Measurements from ENCODE around the gene DAAM1.

The DAAM1 gene

GRCh38 chr14:59188461-59189090 lies at the start of gene DAAM1:
TSS of gene DAAM1 (plus strand) at chr14:59188667. CDS start at chr14:59263478, 74,811 bp downstream.
- DNase-seq: peak; percentile 99

DNA sequence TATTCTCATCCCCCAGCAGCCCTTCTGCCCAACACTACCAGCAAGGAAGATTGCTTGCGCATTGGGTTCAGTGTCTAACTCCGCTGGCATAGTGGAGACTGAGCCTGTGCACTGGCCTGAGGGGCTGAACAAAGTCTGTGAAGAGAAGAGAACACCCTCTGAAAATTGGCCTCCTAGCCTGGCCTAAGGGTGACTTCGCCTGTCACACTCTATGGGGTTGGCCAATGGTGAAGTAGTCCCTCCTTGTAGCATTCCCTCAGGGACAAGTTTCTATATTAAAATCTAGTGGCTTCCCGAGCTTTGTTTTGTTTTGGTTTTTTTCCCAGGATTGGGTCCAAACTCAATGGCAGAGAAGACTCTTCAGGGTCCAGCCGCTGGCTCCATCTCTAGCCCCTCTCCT lies 49.1 kb upstream of the DAAM1 start:
- DNase-seq: no peak

- DNase-seq: no peak
Measured at GRCh38 chr14:59140106-59140843, 48.2 kb upstream of the DAAM1 start.

- DNase-seq: no peak
Measured at GRCh38 chr14:59146484-59146883, 42.0 kb upstream of the DAAM1 start.

DNA sequence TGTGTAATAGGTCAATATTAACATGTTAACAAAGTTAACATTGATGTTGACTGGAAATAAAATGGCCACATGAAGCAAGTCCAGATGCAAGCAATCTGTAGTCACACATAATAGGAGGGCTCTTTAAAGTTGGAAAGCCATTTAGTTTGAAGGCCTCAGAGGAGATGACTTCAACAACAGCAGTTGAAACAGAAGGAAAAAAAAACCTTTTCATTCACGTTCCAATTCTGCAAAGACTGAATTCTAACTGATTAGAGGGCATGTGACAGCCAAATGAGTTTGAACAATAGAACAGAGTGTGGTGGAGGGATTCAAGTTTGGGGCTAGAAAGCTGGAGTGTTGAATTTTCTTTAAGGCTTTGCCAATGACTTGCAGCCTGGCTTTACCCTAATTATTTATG lies 41.5 kb upstream of the DAAM1 start:
- DNase-seq: no peak

DNA sequence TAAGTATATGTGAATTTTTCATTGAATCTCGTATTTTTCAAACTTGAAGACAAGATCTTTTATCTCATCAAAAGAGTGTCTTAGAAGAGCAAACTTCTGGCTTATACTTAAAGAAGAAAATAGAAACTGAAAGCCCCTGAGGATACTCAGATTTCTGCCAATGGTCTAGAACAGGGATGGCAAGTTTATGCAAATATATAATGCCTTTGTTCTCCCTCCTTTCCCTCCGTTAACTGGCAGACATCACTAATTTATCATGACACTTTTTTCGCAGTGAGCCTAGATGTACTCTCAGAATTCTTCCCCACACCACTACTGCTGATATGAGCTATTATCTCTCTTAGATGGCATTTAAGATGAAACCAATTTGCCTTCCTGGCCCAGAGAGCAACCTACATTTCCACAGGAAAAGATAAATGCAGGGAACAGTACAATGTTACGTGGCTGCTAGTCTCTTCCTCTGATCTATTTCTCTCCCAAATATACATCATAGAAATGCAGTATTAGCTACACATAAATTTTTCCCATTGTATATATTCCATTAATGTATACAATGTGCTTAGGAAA lies 40.0 kb upstream of the DAAM1 start:
- DNase-seq: no peak

GRCh38 chr14:59150990-59151389 lies 37.5 kb upstream of the DAAM1 start:
- no peak for DNase-seq

DNA sequence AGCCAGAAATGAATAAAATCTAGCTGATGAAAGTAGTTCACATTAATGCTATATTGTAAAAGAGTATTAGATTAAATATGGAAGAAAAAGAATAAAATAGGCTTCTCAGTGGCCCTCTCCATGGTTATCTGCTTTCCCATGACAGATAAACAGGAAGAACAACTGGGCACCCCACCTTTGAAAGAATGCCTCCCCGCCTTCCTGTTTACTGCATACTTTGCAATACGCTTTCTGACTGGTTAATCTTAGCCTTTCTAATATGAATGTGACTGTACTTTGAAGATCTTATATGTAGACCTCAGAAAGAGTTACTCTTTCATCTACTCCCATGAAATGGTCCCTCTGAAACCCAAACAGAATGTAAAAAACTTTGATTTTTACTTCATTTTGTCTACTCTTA lies 34.1 kb upstream of the DAAM1 start:
- DNase-seq: no peak

DNA sequence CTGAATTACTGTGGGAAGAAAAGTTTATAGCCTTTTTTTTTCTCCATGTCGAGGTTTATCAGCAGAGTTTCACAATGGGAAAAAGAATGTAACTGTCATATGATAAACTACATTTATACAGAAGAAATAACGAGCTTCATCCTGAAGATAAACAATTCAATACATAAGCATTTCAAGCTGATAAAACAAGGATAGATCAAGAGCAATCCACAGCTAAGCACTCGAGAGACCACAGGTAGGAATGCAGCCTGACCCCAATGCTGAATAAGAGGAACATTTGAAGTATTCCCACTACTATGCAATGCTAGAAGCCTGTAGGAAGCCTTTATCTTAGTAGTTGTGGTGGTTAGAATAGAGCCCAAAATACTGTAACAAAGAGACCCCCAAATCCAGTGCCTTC lies 32.6 kb upstream of the DAAM1 start:
- DNase-seq: no peak

GRCh38 chr14:59159169-59159568 lies 29.3 kb upstream of the DAAM1 start:
- no peak for DNase-seq

DNA sequence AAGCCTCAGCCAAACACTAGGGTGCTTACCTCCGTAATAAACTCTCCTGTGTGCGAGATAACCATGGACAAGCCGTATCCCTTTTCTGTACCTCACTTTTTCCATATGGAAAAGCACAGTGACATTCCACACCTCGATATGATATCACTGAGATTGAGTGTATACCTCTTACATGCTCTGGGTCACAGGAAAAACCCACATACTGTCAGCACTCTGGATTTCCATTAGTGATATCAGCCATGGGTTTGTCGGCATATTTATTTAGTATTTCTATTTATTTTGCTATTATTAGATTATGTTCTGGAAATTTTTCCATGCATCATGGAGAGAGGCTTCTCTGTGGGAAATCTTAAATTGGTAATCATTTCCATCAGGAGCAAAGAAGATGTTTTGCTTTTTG lies 28.0 kb upstream of the DAAM1 start:
- DNase-seq: no peak

DNA sequence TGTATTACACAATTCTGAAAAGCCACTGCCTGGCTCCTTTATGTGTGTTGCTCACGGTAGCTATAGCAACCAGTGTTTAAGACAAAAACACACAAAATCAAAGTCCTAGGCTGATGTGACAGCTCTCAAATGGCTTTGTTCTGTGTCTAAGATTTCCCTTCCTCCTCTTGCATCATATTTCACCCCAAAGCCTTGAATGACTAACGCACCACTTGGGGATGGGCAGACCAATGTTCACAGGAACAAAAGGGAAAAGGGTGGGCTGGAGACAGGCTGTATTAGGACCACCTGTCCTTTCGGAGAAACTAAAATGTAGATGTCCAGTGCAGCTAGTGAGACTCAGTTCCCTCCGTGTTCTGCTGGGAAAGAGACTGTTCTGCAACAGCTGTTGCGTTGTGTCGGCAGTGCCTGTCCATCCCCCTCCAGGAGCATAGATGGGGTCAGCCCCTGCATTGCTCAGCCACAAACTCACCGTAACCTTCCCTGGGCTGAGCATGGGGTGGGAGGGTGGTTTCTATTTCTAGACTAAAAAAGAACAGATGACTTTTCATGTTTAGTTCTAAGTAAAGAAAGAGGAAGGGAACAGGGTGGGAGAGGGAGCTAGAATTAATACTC lies 26.8 kb upstream of the DAAM1 start:
- no peak for DNase-seq

GRCh38 chr14:59166258-59166657 lies 22.2 kb upstream of the DAAM1 start:
- DNase-seq: no peak

DNA sequence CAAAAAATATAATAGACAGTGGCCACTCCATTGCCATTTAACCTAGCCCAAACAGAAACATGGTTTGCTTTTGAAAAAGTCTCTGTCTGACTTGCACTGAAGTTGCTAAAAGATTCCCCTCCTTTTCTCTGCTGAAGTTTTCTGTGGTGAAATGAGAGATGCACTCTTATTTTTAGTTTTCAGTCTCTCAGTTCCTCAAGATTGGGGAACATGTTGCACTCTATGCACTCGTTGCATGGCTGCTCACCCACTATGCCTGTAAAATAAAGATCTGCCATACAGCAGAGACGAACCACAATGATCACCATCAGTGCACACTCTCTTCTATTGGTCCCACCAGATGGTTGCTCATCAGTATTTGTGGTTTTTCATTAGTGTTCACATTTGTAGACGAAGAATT lies 13.1 kb upstream of the DAAM1 start:
- DNase-seq: no peak

DNA sequence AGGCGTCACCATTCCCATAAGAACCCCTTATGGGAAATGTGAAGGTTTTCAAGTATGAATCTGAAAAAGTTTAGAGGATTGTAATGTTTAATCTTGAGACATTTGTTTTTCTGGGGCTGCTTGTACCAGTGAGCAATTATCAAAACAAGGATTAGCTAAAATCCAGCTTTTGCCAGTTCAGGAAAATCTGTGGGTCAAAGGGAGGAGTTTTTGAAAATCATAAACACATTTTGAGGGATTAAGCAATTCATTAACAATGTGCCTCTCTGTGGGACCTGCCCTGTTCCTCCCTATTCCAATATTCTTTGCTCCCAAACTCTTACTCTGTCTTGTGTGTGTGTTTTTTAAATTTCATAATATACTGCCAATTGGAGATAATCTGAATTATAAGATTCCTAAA lies 11.7 kb upstream of the DAAM1 start:
- no peak for DNase-seq

DNA sequence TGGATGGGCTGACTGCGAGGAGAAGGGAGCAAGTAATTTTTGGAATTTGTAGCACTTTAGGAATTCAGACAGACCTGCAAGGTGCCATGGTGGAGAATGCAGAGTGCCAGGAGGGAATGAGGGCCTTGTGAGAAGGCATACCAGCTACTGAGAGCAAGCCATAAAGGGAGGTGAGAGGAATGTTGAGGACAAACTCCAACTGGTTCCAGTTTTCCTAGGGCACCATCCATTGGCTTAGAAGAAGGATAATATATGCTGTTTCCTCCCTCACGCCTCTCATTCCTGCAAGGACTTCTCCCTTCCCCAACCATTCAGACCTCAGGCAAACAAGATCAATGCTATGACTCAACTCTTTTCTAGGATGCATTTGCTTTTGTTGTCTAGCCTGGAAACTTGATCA lies 11.2 kb upstream of the DAAM1 start:
- no peak for DNase-seq

- no peak for DNase-seq
Measured at GRCh38 chr14:59181791-59182190, 6.7 kb upstream of the DAAM1 start.

GRCh38 chr14:59182641-59183040 lies 5.8 kb upstream of the DAAM1 start:
- DNase-seq: no peak

DNA sequence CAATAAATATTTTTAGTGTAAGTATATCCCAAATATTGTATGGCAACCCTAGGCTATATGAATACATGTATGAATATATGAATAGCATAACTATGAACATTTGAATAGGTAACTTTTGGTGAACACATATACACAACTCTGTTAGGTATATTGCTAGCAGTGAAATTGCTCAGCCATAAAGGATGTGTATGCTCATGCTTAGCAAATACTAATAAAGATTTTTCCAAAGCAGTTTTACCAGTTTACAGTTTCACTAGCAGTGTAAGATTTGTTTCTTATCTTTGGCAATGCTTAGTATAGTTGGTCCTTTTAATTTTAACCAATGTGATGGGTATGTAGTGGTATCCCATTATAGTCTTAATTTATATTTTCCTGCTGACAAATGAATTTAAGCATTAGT lies 5.3 kb upstream of the DAAM1 start:
- no peak for DNase-seq

DNA sequence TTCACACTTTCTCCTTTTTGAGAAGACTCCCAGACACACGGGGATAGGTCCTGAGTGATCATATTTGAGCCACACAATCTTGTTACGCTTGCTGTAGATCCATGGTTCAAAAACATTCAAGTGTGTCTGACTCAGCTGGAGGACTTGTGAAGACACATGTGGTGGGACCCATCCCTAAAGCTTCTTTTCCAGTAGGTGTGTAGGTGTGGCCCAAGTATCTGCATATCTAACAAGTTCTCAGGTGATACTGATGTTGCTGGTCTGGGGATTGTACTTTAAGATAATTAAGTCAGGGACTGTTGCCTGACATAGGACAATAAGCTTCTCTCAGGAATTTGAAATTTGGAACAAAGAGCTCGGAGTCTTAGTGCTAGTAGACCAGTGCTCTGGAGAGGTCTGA lies 4.1 kb upstream of the DAAM1 start:
- no peak for DNase-seq

GRCh38 chr14:59185676-59186075 lies 2.8 kb upstream of the DAAM1 start:
- no peak for DNase-seq

DNA sequence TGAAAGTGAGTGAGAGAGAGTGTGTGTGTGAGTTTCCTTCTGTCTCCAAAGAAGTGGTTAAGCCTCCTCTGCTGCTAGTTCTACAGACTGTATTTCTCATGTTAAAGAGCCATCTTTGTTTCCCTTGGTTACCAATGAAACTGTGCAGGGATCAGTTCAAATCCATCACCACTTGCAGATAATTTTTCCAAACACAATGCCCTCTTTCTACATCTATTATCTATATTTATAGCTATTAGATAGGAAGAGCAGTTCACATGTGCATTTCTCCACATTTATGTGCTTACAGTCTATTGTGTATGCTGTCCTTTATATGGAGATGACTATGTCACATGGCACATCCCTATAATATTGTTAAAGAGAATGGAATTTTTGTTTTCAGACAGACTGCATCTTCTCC lies 2.2 kb upstream of the DAAM1 start:
- DNase-seq: no peak

- no peak for DNase-seq
Measured at GRCh38 chr14:59187118-59187517, 1.3 kb upstream of the DAAM1 start.

- peak; percentile 57 for DNase-seq
Measured at GRCh38 chr14:59187802-59188460, 536 bp upstream of the DAAM1 start.
